ENCODE results near the gene CNTNAP2. TPM values are rescaled to one million over a fixed set of nuclear protein-coding genes. Genes with fewer than 3 reads are reported as not detected.
"Not testable (repeated sequence)": the region's sequence is repeated elsewhere in the genome, so short reads cannot be mapped to it uniquely, and the experiment has no call there.

CNTNAP2 gene
- total RNA-seq, 1 donor from 2014 or later, result 2.0 TPM

DNA sequence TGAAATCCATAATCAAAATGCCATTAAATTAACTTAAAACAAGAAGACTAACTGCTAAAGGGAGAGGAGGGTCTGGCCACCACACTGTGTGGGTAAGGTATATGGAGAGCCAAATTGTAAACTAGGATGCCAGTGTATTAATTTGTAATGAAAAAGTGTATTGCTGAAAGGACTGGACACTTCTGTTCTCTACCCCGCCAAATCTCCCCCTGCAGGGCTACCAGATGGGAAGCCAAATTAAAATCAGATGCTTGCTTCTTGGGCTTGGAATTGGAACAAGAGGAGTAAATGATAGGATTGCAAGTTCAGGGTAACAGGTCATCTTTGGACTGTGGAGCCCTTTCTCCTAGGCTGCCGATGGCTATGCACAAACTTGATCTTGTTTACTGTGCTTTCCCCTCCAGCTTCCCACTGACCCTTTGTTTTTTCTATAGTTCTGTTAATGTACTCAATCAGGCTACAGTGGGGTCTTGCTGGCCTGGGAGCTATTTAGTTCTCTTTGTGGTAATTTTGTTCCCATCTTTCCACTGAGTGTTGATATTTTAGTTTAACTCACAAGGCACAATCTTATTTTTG is 1541.9 kb downstream of the CNTNAP2 start:
- ATAC-seq, result no peak

GRCh38 chr7:147659036-147659995 is 1542.7 kb downstream of the CNTNAP2 start:
- DNase-seq (ENCODE audit: low spot score) (no peak), ATAC-seq (no peak)

More for the DNA sequence above, 1541.9 kb downstream of the CNTNAP2 start:
- DNase-seq (ENCODE audit: low spot score), result no peak

GRCh38 chr7:147664541-147664940 is 1547.9 kb downstream of the CNTNAP2 start:
- DNase-seq (ENCODE audit: low spot score) (no peak), ATAC-seq (no peak)

DNA sequence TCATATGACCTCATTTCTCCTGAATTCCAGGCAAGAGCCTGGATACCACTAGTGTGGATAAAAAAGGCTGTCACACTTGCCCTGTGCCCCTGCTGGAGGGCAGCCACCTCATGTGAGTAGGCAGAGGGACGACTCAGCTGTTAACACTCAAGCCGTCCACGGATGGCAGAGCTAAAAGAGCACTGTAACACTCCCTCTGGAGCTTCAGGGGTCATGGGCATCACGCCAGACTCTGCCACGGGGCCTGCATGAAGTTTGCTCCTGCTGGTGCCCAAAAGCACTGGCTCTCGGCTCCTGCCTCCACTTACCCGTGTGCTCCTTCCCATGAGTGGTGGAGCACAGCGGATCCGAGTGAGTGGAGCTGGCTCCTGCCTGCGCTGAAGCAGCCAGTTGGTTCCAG is 1554.2 kb downstream of the CNTNAP2 start:
- no peak for ATAC-seq
- DNase-seq (ENCODE audit: low spot score), result no peak

GRCh38 chr7:147674705-147675104 is 1558.1 kb downstream of the CNTNAP2 start:
- no peak for DNase-seq (ENCODE audit: low spot score)
- no peak for ATAC-seq

- DNase-seq (ENCODE audit: low spot score), result no peak
- no peak for ATAC-seq
Observed at GRCh38 chr7:147678943-147679342, 1562.3 kb downstream of the CNTNAP2 start.

DNA sequence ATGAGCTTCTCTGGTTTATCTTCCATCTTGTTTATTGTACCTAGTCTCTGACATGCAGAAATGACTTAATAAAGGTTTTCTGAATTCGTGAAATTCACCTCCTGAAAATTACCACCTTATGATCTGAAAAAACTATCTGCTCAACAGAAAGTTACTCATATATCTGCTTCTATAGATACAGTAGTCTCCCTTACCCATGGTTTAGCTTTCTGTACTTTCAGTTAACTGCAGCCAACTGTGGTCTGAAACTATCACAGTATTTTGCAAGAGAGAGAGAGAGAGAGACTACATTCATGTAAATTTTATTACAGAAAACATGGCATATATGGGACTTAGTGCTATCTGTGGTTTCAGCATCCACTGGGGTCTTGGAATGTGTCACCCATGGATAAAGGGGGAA is 1564.9 kb downstream of the CNTNAP2 start:
- DNase-seq (ENCODE audit: low spot score) (no peak), ATAC-seq (no peak)

DNA sequence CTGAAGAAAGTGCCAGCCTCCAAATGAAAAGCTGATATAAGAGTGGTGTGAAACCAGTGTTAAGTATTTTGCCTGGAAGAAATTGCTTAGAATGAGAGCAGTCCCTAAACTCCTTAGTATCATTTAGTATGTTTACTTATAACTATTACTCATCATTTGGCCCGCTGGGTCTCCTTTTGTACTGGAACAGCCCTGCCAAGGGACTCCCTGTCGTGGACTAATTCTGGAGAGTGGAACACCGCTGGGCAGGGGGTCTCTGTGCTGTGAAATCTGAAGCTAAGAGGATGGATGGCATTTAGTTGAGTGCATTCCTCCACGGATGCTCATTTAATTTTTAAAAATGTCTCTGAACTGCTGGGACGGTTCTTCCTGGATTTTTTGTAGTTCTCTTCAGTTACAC is 1584.1 kb downstream of the CNTNAP2 start:
- ATAC-seq (no peak), DNase-seq (ENCODE audit: low spot score) (no peak)

DNA sequence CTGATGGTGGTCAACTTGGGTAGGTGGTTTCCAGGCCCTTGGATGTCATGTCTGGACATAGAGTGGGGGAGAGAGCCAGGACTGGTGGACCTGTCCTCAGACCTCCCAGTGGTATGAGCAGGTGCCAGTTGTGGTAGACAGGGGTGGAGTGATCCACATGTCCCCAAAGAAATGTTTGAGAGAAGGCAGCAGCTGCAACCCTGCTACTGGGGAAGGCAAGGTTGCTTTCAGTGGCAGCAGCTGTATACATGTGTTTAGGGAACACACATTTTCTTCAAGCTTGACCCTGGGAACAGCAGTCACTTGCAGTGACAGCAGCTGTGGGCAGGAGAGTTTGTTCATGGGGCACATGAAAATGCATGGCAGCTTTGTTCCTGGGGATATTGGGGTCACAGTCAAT is 1591.3 kb downstream of the CNTNAP2 start:
- ATAC-seq (no peak), DNase-seq (ENCODE audit: low spot score) (no peak)

GRCh38 chr7:147708871-147709270 is 1592.3 kb downstream of the CNTNAP2 start:
- ATAC-seq, result no peak
- DNase-seq (ENCODE audit: low spot score), result no peak

- no peak for DNase-seq (ENCODE audit: low spot score)
- ATAC-seq, result no peak
Observed at GRCh38 chr7:147711447-147711846, 1594.8 kb downstream of the CNTNAP2 start.

GRCh38 chr7:147721962-147722830 is 1605.6 kb downstream of the CNTNAP2 start:
- ATAC-seq (no peak), DNase-seq (ENCODE audit: low spot score) (no peak)

DNA sequence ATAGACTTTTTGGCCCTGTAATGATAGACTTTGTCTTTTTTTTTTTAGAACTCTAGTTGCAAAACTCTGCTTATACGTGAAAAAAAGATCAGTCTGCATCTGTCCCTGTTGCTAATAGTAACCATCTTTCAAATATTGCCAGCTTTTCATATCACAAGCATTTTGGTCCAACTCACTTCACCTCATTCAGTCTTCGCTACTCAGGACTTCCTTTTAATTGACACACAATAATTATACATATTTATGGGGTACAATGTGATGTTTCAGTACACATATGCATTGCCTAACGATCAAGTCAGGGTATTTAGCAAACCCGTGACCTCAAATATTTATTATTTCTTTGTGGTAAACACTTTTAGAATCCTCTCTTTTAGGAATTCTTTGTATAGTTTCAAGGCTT is 1606.9 kb downstream of the CNTNAP2 start:
- ATAC-seq, result no peak
- DNase-seq (ENCODE audit: low spot score), result no peak

GRCh38 chr7:147731311-147731710 is 1614.7 kb downstream of the CNTNAP2 start:
- ATAC-seq, result no peak
- DNase-seq (ENCODE audit: low spot score), result no peak

DNA sequence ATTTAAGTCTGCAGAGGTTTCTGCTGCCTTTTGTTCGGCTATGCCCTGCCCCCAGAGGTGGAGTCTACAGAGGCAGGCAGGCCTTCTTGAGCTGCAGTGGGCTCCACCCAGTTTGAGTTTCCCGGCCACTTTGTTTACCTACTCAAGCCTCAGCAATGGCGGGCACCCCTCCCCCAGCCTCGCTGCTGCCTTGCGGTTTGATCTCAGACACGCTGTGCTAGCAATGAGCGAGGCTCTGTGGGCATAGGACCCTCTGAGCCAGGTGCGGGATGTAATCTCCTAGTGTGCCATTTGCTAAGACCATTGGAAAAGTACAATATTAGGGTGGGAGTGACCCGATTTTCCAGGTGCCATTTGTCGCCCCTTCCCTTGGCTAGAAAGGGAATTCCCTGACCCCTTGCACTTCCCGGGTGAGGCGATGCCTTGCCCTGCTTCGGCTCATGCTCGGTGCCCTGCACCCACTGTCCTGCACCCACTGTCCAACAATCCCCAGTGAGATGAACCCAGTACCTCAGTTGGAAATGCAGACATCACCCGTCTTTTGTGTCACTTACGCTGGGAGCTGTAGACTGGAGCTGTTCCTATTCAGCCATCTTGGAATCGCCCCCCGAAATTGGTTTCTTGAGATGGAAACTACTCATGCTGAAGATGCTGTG is 1621.1 kb downstream of the CNTNAP2 start:
- ATAC-seq; DNase-seq (ENCODE audit: low spot score): not testable (repeated sequence)

DNA sequence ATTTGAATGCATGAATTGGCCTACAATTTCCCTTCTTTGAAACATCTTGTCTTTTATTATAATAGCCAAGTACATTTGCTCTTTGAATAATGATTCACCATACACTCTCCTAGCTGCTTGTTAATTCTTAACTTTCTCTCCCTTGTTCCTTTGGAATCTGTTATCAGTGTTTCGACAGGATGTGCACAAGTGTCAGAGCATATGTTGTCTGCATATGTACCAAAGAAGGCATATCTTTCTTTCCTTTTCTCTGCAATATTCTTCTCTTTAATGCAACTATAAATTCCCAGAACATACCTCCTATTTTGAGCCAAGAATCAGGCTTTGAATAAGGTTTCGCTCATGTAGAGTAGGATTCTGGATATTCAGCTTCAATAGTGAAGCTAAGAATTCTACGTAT is 1625.7 kb downstream of the CNTNAP2 start:
- DNase-seq (ENCODE audit: low spot score) (no peak), ATAC-seq (no peak)

DNA sequence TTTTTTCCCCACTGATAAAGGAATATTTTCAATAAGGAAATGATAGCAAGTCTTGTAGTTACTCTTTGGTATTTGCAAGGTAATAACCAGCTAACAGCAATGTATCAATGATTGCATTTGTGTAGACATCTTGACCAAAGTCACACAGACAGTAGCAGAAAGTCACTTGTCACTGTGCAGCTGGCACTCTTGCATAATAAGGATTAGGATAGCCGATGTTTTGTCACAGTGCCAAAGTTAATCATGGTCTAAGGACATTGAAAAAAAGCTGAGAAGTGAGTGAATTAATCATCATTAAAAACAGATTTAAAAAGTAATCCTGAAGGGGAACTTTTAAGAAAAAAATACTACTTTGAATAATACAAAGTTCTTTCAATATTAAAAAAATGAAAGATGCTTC is 1639.7 kb downstream of the CNTNAP2 start:
- ATAC-seq (no peak), DNase-seq (ENCODE audit: low spot score) (no peak)

DNA sequence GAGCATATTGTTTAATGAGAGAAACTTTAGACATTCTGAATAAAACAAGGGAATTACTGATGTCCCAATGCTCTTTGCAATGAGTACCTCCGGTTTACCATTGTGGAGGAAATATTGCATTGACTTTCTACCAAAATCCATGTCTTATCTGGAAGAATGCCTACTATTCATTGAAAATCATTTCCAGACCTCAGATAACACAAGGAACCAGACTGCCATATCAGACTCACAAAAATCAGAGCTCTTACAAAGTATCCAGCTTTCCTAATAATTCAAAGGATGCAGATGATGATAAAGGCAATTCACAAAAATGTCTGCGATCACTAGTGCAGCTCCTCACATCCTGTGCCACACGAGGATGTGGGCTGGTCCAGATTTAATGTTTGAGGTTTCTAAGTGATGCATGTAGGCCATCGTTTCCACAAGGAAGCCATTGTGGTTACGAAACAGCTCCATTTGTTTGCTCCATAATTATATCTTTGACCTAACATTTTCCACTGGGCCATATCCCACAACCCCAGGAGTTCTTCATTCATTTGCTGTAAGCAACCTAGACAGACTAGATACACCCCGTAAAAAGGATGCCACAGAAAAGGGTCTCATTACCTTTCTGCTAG is 1642.8 kb downstream of the CNTNAP2 start:
- DNase-seq (ENCODE audit: low spot score) (no peak), ATAC-seq (no peak)

DNA sequence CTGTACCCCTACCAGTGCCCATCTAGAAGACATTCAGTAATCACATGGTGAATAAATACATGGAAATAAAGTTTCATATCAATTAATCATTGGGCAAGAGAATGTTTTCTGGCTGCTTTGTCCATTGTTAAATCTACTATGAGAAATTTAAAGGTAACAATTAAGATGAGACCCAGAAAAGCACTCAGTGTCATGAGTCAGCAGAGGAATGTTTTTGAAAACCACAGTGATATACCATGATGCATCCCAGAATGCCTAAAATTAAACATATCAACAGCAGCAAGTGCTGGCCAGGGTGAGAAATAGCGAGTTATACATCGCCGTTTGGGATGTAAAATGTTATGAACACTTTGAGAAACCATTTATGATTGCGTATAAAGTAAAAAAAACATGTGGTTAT is 1648.7 kb downstream of the CNTNAP2 start:
- DNase-seq (ENCODE audit: low spot score) (no peak), ATAC-seq (no peak)

GRCh38 chr7:147771344-147771743 is 1654.7 kb downstream of the CNTNAP2 start:
- DNase-seq (ENCODE audit: low spot score) (no peak), ATAC-seq (no peak)

All from left lobe of liver (tissue), 2 donors.